Mammary epithelial cell (primary cell): ENCODE measurements around the gene SLC2A5.

Experiments
- EZH2 ChIP-seq: IDR thresholded peaks from 2 replicates; pipeline ENCODE4 v1.6.1; 2012; ENCODE audit warnings: low read length, inconsistent platforms, borderline replicate concordance
- TF ChIP-seq, protein P1 (sequence below), 2 donors: IDR thresholded peaks in 1 of 2; conservative IDR thresholded peaks in 1 of 2; 2 replicates each; pipeline ENCODE4 v1.5.1; 2011 to 2012; ENCODE audit warnings: inconsistent platforms in 2 of 2, low read length in 2 of 2, mild to moderate bottlenecking in 2 of 2, control low read depth in 1 of 2, low read depth in 1 of 2; ENCODE audit not compliant: insufficient read depth in 1 of 2; ENCODE audit errors: extremely low read depth in 1 of 2

DNA sequence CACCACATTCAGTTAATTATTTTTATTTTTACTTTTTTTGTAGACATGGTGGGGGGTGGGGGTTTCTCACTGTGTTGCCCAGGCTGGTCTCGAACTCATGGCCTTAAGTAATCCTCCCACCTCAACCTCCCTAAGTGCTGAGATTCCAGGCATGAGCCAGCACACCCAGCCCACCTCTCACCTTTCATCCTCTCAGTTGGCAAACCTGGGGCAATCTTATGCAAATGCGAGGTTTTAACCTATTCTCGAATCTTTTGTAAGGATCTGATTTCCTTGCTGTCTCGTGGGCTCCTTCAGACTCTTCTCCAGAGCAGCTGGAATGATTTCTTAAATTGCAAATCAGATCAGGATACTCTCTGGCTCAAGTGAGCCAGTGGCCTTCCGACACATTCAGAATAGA is 36.1 kb downstream of the SLC2A5 start:
- TF ChIP-seq, protein P1, sequence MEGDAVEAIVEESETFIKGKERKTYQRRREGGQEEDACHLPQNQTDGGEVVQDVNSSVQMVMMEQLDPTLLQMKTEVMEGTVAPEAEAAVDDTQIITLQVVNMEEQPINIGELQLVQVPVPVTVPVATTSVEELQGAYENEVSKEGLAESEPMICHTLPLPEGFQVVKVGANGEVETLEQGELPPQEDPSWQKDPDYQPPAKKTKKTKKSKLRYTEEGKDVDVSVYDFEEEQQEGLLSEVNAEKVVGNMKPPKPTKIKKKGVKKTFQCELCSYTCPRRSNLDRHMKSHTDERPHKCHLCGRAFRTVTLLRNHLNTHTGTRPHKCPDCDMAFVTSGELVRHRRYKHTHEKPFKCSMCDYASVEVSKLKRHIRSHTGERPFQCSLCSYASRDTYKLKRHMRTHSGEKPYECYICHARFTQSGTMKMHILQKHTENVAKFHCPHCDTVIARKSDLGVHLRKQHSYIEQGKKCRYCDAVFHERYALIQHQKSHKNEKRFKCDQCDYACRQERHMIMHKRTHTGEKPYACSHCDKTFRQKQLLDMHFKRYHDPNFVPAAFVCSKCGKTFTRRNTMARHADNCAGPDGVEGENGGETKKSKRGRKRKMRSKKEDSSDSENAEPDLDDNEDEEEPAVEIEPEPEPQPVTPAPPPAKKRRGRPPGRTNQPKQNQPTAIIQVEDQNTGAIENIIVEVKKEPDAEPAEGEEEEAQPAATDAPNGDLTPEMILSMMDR (conservative IDR thresholded peaks at IDR 0.05 in 1 of 2, IDR thresholded peaks at IDR 0.05 in 1 of 2; ENCODE audit: extremely low read depth in 1 of 2, insufficient read depth in 1 of 2, low read depth in 1 of 2, low read length in 2 of 2) = no peak
- TF ChIP-seq EZH2 = no peak
